Kidney (tissue), 14 donors: Measurements from ENCODE around the gene RNU7-1. TPM values are rescaled to one million over a fixed set of nuclear protein-coding genes. Genes with fewer than 3 reads are reported as not detected.
A peak's percentile ranks its signal among the peaks of the same experiment; 100 is the strongest.

Source experiments
- DNase-seq, 5 donors: peaks; one replicate each; pipeline ENCODE4 v3.0.0-alpha.2; 2013 to 2020
- FAIRE-seq: peaks from 2 replicates; lab custom pipeline; 2012; peaks lifted over from hg19 to GRCh38; lab: Jason Lieb, UNC
- H3K27ac ChIP-seq, 2 donors: one replicate each; pipeline ENCODE4 v1.7.0; 2013; ENCODE audit warnings: low read depth in 2 of 2, low read length in 2 of 2, inconsistent platforms in 1 of 2
- H3K27me3 ChIP-seq: one replicate; pipeline ENCODE4 v1.7.1; 2013; ENCODE audit warnings: low read length, inconsistent platforms; ENCODE audit not compliant: control insufficient read depth, insufficient read depth
- H3K36me3 ChIP-seq, 3 donors: one replicate each; pipeline versions ENCODE4 v1.7.0 to v1.7.1; 2013; ENCODE audit warnings: low read length in 3 of 3, control low read depth in 1 of 3, inconsistent platforms in 1 of 3; ENCODE audit not compliant: insufficient read depth in 3 of 3, control insufficient read depth in 2 of 3
- H3K4me1 ChIP-seq, 3 donors: one replicate each; pipeline versions ENCODE4 v1.7.0 to v1.7.1; 2013; ENCODE audit warnings: low read length in 3 of 3, inconsistent platforms in 1 of 3, low read depth in 1 of 3; ENCODE audit not compliant: control insufficient read depth in 2 of 3, insufficient read depth in 2 of 3
- H3K4me3 ChIP-seq, 3 donors: one replicate each; pipeline versions ENCODE4 v1.7.0 to v1.8.1; 2013; ENCODE audit warnings: low read length in 3 of 3, control low read depth in 1 of 3, inconsistent platforms in 1 of 3
- H3K9ac ChIP-seq, 3 donors: one replicate each; pipeline versions ENCODE4 v1.7.0 to v1.7.1; 2013; ENCODE audit warnings: low read length in 3 of 3, control low read depth in 1 of 3, inconsistent platforms in 1 of 3
- H3K9me3 ChIP-seq, 3 donors: one replicate each; pipeline versions ENCODE4 v1.7.0 to v1.7.1; 2013; ENCODE audit warnings: low read length in 3 of 3, control low read depth in 1 of 3, inconsistent platforms in 1 of 3; ENCODE audit not compliant: control insufficient read depth in 2 of 3, insufficient read depth in 1 of 3
- intact Hi-C: fragments of 100-400 bp; cut with DNase I; formaldehyde crosslinking; loops from one replicate; pipeline ENCODE4 v1.11.1; 2022
- polyA plus RNA-seq: library from polyadenylated mRNA; stranded (reverse); fragments of 350-450 nt; fragmentation: Illumina TruSeq; extraction: RNeasy Lipid Tissue Mini Kit (QIAGEN cat#74804); gene quantifications from one replicate; pipeline ENCODE4 v1.2.3, GENCODE V29; 2014; ENCODE audit warnings: low read depth, low replicate concordance; ENCODE audit not compliant: insufficient read depth
- total RNA-seq: library from RNA; stranded (reverse); fragmentation: NEBNext Ultra II Directional; extraction: Animal tissue kit (Norgen Biotek cat#: 25700); gene quantifications from one replicate; pipeline ENCODE4 v1.2.1, GENCODE V29; 2021
- TF ChIP-seq, protein P1 (sequence below): IDR thresholded peaks from 3 replicates; pipeline ENCODE4 v1.5.1; 2012; ENCODE audit warnings: mild to moderate bottlenecking, moderate library complexity, borderline replicate concordance; ENCODE audit not compliant: insufficient read depth; ENCODE audit errors: extremely low read depth
- donor health status: control.
- donor health status: control.
- donor health status: control.
- donor health status: control.
- donor health status: control.
- donor health status: DM: yes; HTN: yes; CAD: no.
- donor health status: Normal renal cell carcinoma (clear cell type).

Gene RNU7-1
- total and polyA plus RNA-seq, 2 donors from 2014 or later, result not detected

DNA sequence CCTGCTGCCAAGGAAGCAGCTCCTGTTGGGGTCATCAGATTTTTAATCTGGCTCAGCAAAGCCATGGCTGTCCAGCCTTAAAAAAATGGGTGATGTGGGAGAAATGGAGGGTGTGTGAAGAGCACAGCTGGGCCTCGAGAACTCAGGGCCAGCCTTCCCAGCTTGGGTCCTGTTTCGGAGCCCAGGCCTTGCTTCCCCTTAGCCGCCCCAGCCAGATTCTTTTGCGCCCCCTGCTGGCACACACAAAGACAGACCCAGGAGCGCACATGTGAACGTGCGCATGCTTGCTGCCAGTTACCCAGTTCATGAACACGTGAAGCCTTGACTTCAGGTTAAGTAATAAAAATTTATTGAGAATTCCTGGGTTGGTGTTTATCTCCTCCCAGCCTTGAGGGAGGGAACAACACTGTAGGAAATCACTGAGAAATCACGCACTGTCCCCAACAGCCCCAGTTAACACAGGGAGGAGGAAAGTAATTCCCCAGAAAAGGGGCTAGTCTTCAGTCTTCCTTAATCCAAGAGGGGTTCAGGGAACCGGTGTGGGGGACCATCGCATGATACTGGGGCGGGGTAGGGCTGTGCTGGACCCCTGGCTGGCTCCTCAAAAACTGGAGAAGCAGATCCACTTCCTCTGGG is 21.5 kb downstream of the RNU7-1 start:
- H3K27ac ChIP-seq, result peak overlapping the region; percentile 58 to 82
- no peaks in the 10 kb centered on the region for H3K9me3 ChIP-seq
- TF ChIP-seq, protein P1, sequence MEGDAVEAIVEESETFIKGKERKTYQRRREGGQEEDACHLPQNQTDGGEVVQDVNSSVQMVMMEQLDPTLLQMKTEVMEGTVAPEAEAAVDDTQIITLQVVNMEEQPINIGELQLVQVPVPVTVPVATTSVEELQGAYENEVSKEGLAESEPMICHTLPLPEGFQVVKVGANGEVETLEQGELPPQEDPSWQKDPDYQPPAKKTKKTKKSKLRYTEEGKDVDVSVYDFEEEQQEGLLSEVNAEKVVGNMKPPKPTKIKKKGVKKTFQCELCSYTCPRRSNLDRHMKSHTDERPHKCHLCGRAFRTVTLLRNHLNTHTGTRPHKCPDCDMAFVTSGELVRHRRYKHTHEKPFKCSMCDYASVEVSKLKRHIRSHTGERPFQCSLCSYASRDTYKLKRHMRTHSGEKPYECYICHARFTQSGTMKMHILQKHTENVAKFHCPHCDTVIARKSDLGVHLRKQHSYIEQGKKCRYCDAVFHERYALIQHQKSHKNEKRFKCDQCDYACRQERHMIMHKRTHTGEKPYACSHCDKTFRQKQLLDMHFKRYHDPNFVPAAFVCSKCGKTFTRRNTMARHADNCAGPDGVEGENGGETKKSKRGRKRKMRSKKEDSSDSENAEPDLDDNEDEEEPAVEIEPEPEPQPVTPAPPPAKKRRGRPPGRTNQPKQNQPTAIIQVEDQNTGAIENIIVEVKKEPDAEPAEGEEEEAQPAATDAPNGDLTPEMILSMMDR, result peak; percentile 94
- intact Hi-C loops, result no loop called here
- H3K9ac ChIP-seq, result peak overlapping the region in 1 of 3 donors; percentile 77
- peak; percentile 88 to 94 (median 90) for DNase-seq
- peak overlapping the region in 1 of 3 donors; percentile 46 for H3K4me3 ChIP-seq
- peaks cover 4 to 30% (median 13%) of the 10 kb centered on the region in 3 donors for H3K4me1 ChIP-seq
- peaks cover 7 to 42% (median 27%) of the 10 kb centered on the region in 3 donors for H3K36me3 ChIP-seq
- no peak for FAIRE-seq
- no peaks in the 10 kb centered on the region for H3K27me3 ChIP-seq

DNA sequence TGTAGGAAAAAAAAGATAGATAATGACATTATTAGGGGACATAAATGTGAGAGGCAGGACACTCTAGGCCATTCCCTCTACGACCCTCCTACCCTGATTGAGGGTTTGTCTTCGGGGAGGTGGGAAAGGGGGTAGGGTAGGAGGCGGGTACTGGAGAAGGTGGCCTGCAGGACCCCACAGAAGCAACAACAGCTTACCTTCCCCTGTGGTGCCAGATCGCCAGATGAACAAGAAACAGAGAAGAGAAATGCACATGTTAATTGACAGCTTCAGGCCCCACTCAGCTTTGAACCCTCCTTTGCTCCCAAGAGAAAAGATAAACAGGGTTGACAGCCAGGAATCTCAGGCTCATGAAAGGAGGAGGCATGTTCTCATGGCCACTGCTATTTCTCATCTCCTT is 22.1 kb downstream of the RNU7-1 start:
- FAIRE-seq, result no peak
- no peak for DNase-seq
- no peaks in the 10 kb centered on the region for H3K9me3 ChIP-seq
- H3K4me3 ChIP-seq, result no peak overlapping the region
- intact Hi-C loops, result no loop called here
- H3K9ac ChIP-seq, result no peak overlapping the region
- H3K4me1 ChIP-seq, result peaks cover 4 to 26% (median 13%) of the 10 kb centered on the region in 3 donors
- no peaks in the 10 kb centered on the region for H3K27me3 ChIP-seq
- H3K27ac ChIP-seq, result no peak overlapping the region
- peaks cover 7 to 42% (median 27%) of the 10 kb centered on the region in 3 donors for H3K36me3 ChIP-seq
- TF ChIP-seq, protein P1, result no peak

DNA sequence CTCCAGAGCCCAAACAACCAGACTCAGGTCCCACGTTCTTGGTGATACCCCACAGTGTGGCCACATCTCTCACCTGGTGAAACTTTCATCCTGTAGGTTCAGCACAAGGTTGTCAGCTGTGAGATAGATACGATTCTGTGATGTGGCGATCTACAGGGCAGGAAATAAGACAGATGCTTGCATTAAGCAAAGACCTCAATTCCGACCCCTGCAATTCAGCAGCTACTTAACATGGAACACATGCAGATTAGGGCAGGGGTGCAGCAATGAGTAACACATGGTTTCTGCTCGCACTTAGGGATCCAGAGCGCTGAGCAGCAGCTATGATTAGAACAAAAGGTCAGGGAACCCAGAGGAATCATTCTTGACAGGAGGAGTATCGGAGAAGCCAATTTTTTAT is 22.7 kb downstream of the RNU7-1 start:
- DNase-seq (no peak), FAIRE-seq (no peak)
- intact Hi-C loops, result no loop called here
- Histone ChIP-seq H3K27me3 (no peaks in the 10 kb centered on the region), H3K4me1 (peaks cover 4 to 21% (median 13%) of the 10 kb centered on the region in 3 donors), H3K36me3 (peaks cover 7 to 42% (median 27%) of the 10 kb centered on the region in 3 donors), H3K9ac (no peak overlapping the region), H3K4me3 (no peak overlapping the region), H3K9me3 (no peaks in the 10 kb centered on the region), H3K27ac (no peak overlapping the region)
- TF ChIP-seq, protein P1, result no peak
